Activated CD8-positive, alpha-beta T cell treated with anti-CD3 and anti-CD28 coated beads for 36 hours (primary cell): ENCODE data around the gene MAPK8IP1. TPM values are rescaled to one million over a fixed set of nuclear protein-coding genes. Genes with fewer than 3 reads are reported as not detected.

ENCODE experiments used
- ATAC-seq: fragments of 200-7000 bp; cut with Tn5 transposase; one replicate; pipeline ENCODE4 v1.10.0; 2021; ENCODE audit warnings: mild to moderate bottlenecking, moderate library complexity
- CTCF ChIA-PET: fragments of 350-600 bp; sonication (Branson Sonifier 250); formaldehyde crosslinking; loops from one replicate; lab custom pipeline; 2021; ENCODE audit warnings: antibody characterized with exemption; lab: Charles Lee
- POLR2A ChIA-PET: fragments of 350-600 bp; sonication (Branson Sonifier 250); formaldehyde crosslinking; loops from one replicate; lab custom pipeline; 2021; ENCODE audit warnings: antibody characterized with exemption; lab: Charles Lee
- DNase-seq: peaks from one replicate; pipeline ENCODE4 v3.0.0-alpha.2; 2020
- H3K27ac Mint-ChIP-seq: one replicate; pipeline ENCODE4 v1.8.0; 2021; ENCODE audit warnings: mild to moderate bottlenecking, mixed read lengths
- H3K27me3 Mint-ChIP-seq: one replicate; pipeline ENCODE4 v1.8.0; 2021; ENCODE audit warnings: mixed read lengths
- H3K36me3 Mint-ChIP-seq: one replicate; pipeline ENCODE4 v1.8.0; 2021; ENCODE audit warnings: low read depth, mixed read lengths
- H3K4me1 Mint-ChIP-seq: one replicate; pipeline ENCODE4 v1.8.0; 2021; ENCODE audit warnings: low read depth, mixed read lengths
- H3K4me3 Mint-ChIP-seq: one replicate; pipeline ENCODE4 v1.8.0; 2021; ENCODE audit warnings: mild to moderate bottlenecking, moderate library complexity, mixed read lengths
- H3K9me3 Mint-ChIP-seq: one replicate; pipeline ENCODE4 v1.8.0; 2021; ENCODE audit warnings: mixed read lengths
- intact Hi-C: fragments of 100-400 bp; cut with micrococcal nuclease; formaldehyde crosslinking; loops from one replicate; pipeline ENCODE4 v1.10.0; 2022
- total RNA-seq, 2 experiments: library from RNA; stranded (reverse); gene quantifications; one replicate each; pipeline ENCODE4 v1.2.3, GENCODE V29; 2021
- TF ChIP-seq, protein P1 (sequence below): fragments of 200-600 bp; IDR thresholded peaks from one replicate; pipeline ENCODE4 v1.8.0; 2022; ENCODE audit warnings: antibody characterized with exemption, mild to moderate bottlenecking

Gene MAPK8IP1
- total RNA-seq, 2 experiments from 2014 or later, result 1.4 to 1.8 TPM

GRCh38 chr11:45880772-45881570 lies 4.5 kb upstream of the MAPK8IP1 start:
- H3K36me3 Mint-ChIP-seq, result peaks cover 16% of the 10 kb centered on the region
- H3K4me3 Mint-ChIP-seq, result no peak overlapping the region
- no peak overlapping the region for H3K27ac Mint-ChIP-seq
- DNase-seq (no peak), ATAC-seq (no peak)
- CTCF ChIA-PET, result interaction anchor here (1.1 kb wide), 1 partner anchor 109 kb away, joined by 3 read pairs; no protein-coding TSS in a partner anchor
- no peaks in the 10 kb centered on the region for H3K9me3 Mint-ChIP-seq
- H3K27me3 Mint-ChIP-seq, result peaks cover 8% of the 10 kb centered on the region
- intact Hi-C loops, result no loop called here
- POLR2A ChIA-PET, result interaction anchor here (0.9 kb wide), 1 partner anchor 17 kb away, joined by 3 read pairs; no protein-coding TSS in a partner anchor
- TF ChIP-seq, protein P1, sequence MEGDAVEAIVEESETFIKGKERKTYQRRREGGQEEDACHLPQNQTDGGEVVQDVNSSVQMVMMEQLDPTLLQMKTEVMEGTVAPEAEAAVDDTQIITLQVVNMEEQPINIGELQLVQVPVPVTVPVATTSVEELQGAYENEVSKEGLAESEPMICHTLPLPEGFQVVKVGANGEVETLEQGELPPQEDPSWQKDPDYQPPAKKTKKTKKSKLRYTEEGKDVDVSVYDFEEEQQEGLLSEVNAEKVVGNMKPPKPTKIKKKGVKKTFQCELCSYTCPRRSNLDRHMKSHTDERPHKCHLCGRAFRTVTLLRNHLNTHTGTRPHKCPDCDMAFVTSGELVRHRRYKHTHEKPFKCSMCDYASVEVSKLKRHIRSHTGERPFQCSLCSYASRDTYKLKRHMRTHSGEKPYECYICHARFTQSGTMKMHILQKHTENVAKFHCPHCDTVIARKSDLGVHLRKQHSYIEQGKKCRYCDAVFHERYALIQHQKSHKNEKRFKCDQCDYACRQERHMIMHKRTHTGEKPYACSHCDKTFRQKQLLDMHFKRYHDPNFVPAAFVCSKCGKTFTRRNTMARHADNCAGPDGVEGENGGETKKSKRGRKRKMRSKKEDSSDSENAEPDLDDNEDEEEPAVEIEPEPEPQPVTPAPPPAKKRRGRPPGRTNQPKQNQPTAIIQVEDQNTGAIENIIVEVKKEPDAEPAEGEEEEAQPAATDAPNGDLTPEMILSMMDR, result no peak
- peaks cover 9% of the 10 kb centered on the region for H3K4me1 Mint-ChIP-seq

DNA sequence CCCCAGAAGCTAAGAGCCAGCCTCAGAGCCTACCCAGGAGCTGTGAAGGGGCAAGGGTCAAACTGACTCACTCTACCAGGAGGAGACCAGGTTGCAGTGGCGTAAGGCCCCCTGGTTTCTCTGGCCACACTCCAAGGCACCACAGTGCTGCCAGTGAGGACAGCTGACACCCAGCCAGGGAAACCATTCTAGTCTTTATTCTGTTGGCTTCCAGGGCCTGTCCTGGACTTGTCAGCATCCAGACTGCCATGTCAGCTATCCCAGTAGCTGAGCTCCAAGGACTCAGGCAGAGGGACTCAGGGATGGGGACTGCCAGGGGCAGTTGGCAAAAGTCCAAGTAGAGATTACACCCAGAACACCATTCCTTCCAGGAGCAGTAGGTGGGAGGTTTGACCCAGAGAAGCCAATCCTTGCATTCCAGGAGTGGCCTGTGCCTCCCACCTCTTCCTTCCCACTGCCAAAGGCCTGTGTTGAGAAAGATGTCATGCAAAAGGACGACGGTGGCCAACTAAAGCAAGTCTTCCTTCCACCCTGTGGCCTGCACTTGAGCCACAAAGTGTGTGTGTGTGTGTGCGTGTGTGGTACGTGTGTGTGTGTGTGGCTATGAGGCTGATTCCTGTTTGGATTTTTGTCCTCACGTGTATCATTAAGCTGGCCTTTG lies 3.6 kb upstream of the MAPK8IP1 start:
- no peak overlapping the region for H3K4me3 Mint-ChIP-seq
- H3K27me3 Mint-ChIP-seq, result peaks cover 8% of the 10 kb centered on the region
- no peak overlapping the region for H3K27ac Mint-ChIP-seq
- POLR2A ChIA-PET, result no interaction called here
- TF ChIP-seq, protein P1, result no peak
- DNase-seq, result no peak
- H3K9me3 Mint-ChIP-seq, result no peaks in the 10 kb centered on the region
- H3K4me1 Mint-ChIP-seq, result peaks cover 9% of the 10 kb centered on the region
- peaks cover 15% of the 10 kb centered on the region for H3K36me3 Mint-ChIP-seq
- intact Hi-C loops, result no loop called here
- CTCF ChIA-PET, result no interaction called here
- ATAC-seq, result no peak

DNA sequence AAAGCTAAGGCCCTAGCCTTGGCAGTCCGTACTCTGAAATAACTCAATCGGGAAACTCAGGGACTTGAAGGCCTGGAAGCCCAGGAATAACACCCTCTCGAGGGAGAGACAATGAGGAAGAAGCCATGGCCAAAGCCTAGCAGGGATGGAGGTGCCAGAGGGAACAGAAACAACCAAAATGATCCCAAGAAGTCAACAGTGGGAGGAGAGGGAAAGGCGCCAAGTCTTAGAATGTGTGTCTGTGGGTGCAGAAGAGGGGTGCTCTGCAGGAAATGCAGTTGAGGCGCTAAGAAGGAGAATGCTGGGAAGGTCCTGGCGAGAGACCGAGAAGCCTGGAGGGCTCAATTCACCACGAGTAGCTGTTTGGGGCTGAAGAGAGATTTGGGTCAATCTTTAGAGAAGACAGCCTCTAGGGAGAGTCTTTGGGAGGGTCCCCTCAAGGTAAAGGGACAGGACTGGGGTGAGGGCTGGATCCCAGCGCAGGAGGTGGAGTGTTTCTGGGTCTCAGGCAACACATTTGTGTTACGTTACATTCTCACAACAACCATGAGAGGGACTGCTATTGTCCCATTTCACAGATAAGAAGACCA lies 760 bp upstream of the MAPK8IP1 start:
- TF ChIP-seq, protein P1, result no peak
- CTCF ChIA-PET, result no interaction called here

DNA sequence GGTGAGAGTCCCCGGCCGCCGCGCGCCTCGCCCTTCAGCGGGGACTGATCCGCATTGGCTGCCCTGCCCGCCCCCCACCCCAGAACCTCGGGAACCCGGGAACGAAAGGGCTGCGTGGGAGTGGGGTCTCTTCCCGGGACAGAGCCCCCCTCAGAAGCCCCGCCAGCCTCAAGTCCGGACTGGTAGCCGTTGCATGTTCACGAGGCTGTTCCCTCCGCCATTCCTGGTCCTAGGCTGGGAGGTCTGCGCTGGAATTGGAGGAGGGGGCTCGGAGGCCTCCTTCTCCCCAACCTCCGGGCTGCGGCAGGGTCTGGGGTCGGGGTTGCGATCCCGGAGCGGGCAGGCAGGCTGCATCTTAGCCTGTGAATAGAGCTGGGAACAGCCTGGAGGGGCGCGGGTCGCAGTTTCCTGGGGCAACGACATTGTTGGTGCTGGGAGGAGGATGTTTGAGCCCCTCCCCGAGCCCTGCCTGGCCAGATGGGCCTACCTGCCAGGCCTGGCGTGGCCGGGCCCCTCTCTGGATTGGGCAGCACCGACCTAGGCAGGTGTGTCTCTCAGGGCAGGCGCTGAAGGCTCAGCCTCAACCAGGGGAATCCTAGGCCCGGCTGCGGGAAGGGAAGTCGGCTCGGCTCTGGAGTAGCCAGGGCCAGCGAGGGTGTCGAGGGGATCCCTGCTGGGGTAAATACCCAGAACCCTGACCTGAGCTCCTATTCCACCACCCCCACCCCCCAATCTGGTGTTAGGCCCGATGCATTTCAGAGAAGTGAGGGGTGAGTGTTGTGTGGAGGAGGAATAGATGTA lies 670 bp downstream of the MAPK8IP1 start:
- POLR2A ChIA-PET, result interaction anchor here (1.1 kb wide), 1 partner anchor 11 kb away, joined by 3 read pairs; no protein-coding TSS in a partner anchor
- Mint-ChIP-seq H3K4me1 (peaks cover 9% of the 10 kb centered on the region), H3K4me3 (no peak overlapping the region), H3K9me3 (no peaks in the 10 kb centered on the region), H3K27me3 (peaks cover 8% of the 10 kb centered on the region), H3K27ac (no peak overlapping the region), H3K36me3 (no peaks in the 10 kb centered on the region)
- CTCF ChIA-PET, result no interaction called here
- DNase-seq (no peak), ATAC-seq (no peak)
- intact Hi-C loops, result no loop called here
- TF ChIP-seq, protein P1, result no peak

More for the DNA sequence above, 760 bp upstream of the MAPK8IP1 start:
- Mint-ChIP-seq H3K27ac (no peak overlapping the region), H3K36me3 (peaks cover 4% of the 10 kb centered on the region), H3K4me1 (peaks cover 9% of the 10 kb centered on the region), H3K27me3 (peaks cover 8% of the 10 kb centered on the region), H3K4me3 (peak overlapping the region; percentile 71), H3K9me3 (no peaks in the 10 kb centered on the region)
- POLR2A ChIA-PET, result interaction anchor here (1.5 kb wide), 1 partner anchor 16 kb away, joined by 3 read pairs; no protein-coding TSS in a partner anchor
- DNase-seq, result no peak
- intact Hi-C loops, result no loop called here
- ATAC-seq, result no peak
